ENCODE results near the gene KIF24. TPM values are rescaled to one million over a fixed set of nuclear protein-coding genes. Genes with fewer than 3 reads are reported as not detected.
"Not testable (repeated sequence)": the region's sequence is repeated elsewhere in the genome, so short reads cannot be mapped to it uniquely, and the experiment has no call there.

KIF24 gene
- total RNA-seq, 4 donors from 2014 or later: 0.13 to 0.68 (median 0.50) TPM

- peaks cover 0 to 7% of the 10 kb centered on the region in 2 donors for H3K36me3 ChIP-seq
- no peak for TF ChIP-seq POLR2A (IDR thresholded peaks at IDR 0.05)
- TF ChIP-seq, protein P1, sequence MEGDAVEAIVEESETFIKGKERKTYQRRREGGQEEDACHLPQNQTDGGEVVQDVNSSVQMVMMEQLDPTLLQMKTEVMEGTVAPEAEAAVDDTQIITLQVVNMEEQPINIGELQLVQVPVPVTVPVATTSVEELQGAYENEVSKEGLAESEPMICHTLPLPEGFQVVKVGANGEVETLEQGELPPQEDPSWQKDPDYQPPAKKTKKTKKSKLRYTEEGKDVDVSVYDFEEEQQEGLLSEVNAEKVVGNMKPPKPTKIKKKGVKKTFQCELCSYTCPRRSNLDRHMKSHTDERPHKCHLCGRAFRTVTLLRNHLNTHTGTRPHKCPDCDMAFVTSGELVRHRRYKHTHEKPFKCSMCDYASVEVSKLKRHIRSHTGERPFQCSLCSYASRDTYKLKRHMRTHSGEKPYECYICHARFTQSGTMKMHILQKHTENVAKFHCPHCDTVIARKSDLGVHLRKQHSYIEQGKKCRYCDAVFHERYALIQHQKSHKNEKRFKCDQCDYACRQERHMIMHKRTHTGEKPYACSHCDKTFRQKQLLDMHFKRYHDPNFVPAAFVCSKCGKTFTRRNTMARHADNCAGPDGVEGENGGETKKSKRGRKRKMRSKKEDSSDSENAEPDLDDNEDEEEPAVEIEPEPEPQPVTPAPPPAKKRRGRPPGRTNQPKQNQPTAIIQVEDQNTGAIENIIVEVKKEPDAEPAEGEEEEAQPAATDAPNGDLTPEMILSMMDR (IDR thresholded peaks at IDR 0.05 in 4 of 5, conservative IDR thresholded peaks at IDR 0.05 in 1 of 5): no peak
- H3K4me3 ChIP-seq: no peak overlapping the region
- DNase-seq (no peak), ATAC-seq (no peak)
- peak overlapping the region; percentile 71 to 93 (median 80) for H3K27ac ChIP-seq
- peaks cover 45 to 53% of the 10 kb centered on the region in 2 donors for H3K4me1 ChIP-seq
- intact Hi-C loops (cut with DNase I; ENCODE audit: low total_unique reads) (loop anchor here (2.0 kb wide), 1 partner anchor 33 kb away; no protein-coding TSS in a partner anchor), in situ Hi-C loops (cut with MboI; ENCODE audit: low sequenced_read_pairs in 4 of 4) (no loop called here)
- no peaks in the 10 kb centered on the region for H3K27me3 ChIP-seq
- no peaks in the 10 kb centered on the region for H3K9me3 ChIP-seq
Measured at GRCh38 chr9:34341659-34342295, 12.7 kb upstream of the KIF24 start.

- DNase-seq: peak in 1 of 2 donors; percentile 70
- Histone ChIP-seq H3K27ac (peak overlapping the region in 3 of 4 donors; percentile 16 to 88 (median 55)), H3K27me3 (no peaks in the 10 kb centered on the region), H3K4me1 (peaks cover 26 to 34% of the 10 kb centered on the region in 2 donors), H3K4me3 (no peak overlapping the region), H3K36me3 (peaks cover 0 to 7% of the 10 kb centered on the region in 2 donors), H3K9me3 (no peaks in the 10 kb centered on the region)
- no peak for TF ChIP-seq POLR2A (IDR thresholded peaks at IDR 0.05)
- TF ChIP-seq, protein P1 (IDR thresholded peaks at IDR 0.05 in 4 of 5, conservative IDR thresholded peaks at IDR 0.05 in 1 of 5): no peak
- intact Hi-C loops (cut with DNase I; ENCODE audit: low total_unique reads): no loop called here
- peak in 1 of 2 donors; percentile 54 for ATAC-seq
- in situ Hi-C loops (cut with MboI; ENCODE audit: low sequenced_read_pairs in 4 of 4): loop anchor here in 3 of 4 donors (5.0 kb wide), 1 partner anchor 38 kb away; the partner anchor contains the start of gene MYORG (in 3 of the 3)
Measured at GRCh38 chr9:34338665-34339385, 9.8 kb upstream of the KIF24 start.

DNA sequence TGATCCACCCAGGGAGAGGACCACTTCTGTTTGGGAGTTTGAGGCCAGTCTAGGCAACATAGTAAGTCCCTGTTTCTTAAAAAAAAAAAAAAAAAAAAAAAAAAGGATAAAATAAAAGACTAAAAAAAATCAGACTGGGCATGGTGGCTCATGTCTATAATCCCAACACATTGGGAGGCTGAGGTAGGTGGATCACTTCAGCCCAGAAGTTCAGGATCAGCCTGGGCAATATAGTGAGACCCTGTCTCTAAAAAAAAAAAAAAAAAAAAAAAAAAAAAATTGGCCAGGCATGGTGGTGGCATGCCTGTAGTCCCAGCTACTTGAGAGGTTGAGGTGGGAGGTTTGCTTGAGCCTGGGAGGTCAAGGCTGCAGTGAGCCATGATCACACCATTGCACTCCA lies 9.0 kb upstream of the KIF24 start:
- in situ Hi-C loops (cut with MboI; ENCODE audit: low sequenced_read_pairs in 4 of 4): loop anchor here in 3 of 4 donors (5.0 kb wide), 1 partner anchor 39 kb away; the partner anchor contains the start of gene MYORG (in 3 of the 3)
- H3K9me3 ChIP-seq; DNase-seq; intact Hi-C loops (cut with DNase I; ENCODE audit: low total_unique reads); H3K36me3 ChIP-seq; H3K4me3 ChIP-seq; ATAC-seq; H3K27me3 ChIP-seq: not testable (repeated sequence)
- Histone ChIP-seq H3K4me1 (peaks cover 18 to 26% of the 10 kb centered on the region in 2 donors), H3K27ac (peak overlapping the region in 2 of 4 donors; percentile 55 to 88)

DNA sequence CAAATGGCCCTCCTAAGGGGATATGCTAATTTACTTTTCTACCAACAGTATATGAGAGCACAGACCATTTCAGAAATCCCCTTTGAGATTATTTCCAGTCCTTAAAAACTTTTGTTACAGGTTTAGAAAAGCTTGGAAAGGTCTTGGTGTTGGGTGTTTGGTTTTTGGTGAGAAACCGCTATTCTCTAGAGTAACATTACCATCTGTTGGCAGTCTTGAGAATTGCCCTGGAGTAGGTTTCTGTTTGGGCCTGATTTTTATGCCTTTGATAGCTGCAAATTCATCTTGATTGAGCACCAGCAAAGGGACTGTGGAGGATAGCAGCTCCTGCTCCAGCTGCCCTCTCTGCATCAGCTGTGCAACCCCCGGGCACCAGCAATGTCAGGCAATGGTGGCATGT lies 8.3 kb upstream of the KIF24 start:
- no peak for ATAC-seq
- no peaks in the 10 kb centered on the region for H3K9me3 ChIP-seq
- intact Hi-C loops (cut with DNase I; ENCODE audit: low total_unique reads) (no loop called here), in situ Hi-C loops (cut with MboI; ENCODE audit: low sequenced_read_pairs in 4 of 4) (loop anchor here in 3 of 4 donors (5.0 kb wide), 1 partner anchor 40 kb away; the partner anchor contains the start of gene MYORG (in 3 of the 3))
- no peak overlapping the region for H3K27ac ChIP-seq
- no peak overlapping the region for H3K4me3 ChIP-seq
- no peak for DNase-seq
- H3K36me3 ChIP-seq: peaks cover 0 to 7% of the 10 kb centered on the region in 2 donors
- no peaks in the 10 kb centered on the region for H3K27me3 ChIP-seq
- no peak for TF ChIP-seq POLR2A (IDR thresholded peaks at IDR 0.05)
- TF ChIP-seq, protein P1 (IDR thresholded peaks at IDR 0.05 in 4 of 5, conservative IDR thresholded peaks at IDR 0.05 in 1 of 5): no peak
- H3K4me1 ChIP-seq: peaks cover 16 to 24% of the 10 kb centered on the region in 2 donors

DNA sequence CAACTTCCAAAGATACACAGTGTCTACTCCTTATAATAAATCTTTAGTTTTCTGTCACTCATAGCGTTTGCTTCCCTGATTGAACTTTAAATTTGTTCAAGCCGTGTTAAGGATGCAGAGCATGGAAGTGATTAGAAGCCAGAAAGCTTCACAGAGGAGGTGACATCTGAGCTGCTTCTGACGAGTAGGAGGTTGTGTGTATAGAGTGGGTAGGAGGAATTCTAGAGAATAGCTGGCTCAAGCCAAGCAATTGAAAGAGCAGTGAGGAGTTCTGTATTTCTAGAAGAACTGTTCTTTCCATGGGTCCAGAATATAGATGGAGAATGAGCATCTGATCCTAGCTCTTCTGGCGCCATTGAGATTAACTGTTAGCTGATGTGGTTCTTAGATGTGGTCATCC lies 6.3 kb upstream of the KIF24 start:
- ATAC-seq: no peak
- Histone ChIP-seq H3K4me3 (no peak overlapping the region), H3K27me3 (no peaks in the 10 kb centered on the region), H3K9me3 (no peaks in the 10 kb centered on the region), H3K36me3 (peaks cover 0 to 1% of the 10 kb centered on the region in 2 donors), H3K4me1 (peaks cover 16 to 23% of the 10 kb centered on the region in 2 donors), H3K27ac (no peak overlapping the region)
- in situ Hi-C loops (cut with MboI; ENCODE audit: low sequenced_read_pairs in 4 of 4): loop anchor here in 3 of 4 donors (5.0 kb wide), 1 partner anchor 42 kb away; the partner anchor contains the start of gene MYORG (in 3 of the 3)
- intact Hi-C loops (cut with DNase I; ENCODE audit: low total_unique reads): no loop called here
- no peak for DNase-seq
- TF ChIP-seq, protein P1 (IDR thresholded peaks at IDR 0.05 in 4 of 5, conservative IDR thresholded peaks at IDR 0.05 in 1 of 5): no peak
- TF ChIP-seq POLR2A (IDR thresholded peaks at IDR 0.05): no peak
